ENCODE data around the gene TRPM1.

The TRPM1 gene

GRCh38 chr15:31037731-31038477 lies 63.6 kb downstream of the TRPM1 start:
- TF ChIP-seq GATA3 (IDR thresholded peaks at IDR 0.05; ENCODE audit: low read depth, low read length) = no peak

DNA sequence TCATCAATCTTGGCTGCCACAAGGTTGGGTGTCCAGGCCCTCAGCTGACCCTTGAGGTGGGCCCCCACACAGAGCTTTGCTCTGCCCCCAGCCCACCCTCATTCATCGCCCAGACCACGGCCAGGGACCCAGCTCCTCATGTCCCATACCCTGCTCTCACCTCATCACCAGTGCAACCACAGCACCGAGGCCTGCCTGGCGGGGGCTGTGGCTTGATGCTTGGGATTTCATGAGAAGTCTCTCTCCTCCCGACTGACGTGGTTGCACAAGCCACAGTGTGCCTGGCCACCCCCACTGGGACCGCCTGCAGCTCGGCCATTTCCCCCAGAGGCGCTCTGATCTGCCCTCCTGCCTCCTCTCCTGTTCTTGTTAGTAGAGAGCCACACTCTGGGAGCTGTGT lies 64.7 kb downstream of the TRPM1 start:
- TF ChIP-seq GATA3 (IDR thresholded peaks at IDR 0.05; ENCODE audit: low read depth, low read length) = no peak

DNA sequence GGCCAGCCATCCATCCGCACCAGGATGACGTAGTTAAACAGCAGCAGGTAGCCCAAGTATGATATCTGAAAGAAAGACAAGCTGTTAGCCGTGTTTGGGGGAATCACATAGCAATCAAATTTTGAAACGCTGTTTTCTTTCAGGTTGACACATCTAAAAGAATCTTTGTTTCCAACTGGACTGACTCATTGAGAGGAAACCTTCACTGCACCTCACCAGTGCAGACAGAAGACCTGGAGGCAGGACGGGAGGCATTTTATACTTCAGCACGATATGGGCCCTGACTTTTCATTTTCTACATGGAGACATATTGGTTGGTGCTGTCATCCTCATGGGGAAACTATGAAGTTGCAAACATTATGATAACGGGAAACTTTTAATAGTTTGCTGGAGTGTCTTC lies 65.9 kb downstream of the TRPM1 start:
- no peak for TF ChIP-seq GATA2 (IDR thresholded peaks at IDR 0.05; ENCODE audit: low read depth, low read length)
- TF ChIP-seq GATA3 (IDR thresholded peaks at IDR 0.05; ENCODE audit: low read depth, low read length) = no peak

GRCh38 chr15:31034152-31034551 lies 67.4 kb downstream of the TRPM1 start:
- TF ChIP-seq GATA3 (IDR thresholded peaks at IDR 0.05; ENCODE audit: low read depth, low read length) (no peak), GATA2 (IDR thresholded peaks at IDR 0.05; ENCODE audit: low read depth, low read length) (0 out of 2 replicates have a peak, but pooled peaks have one; percentile 18)

DNA sequence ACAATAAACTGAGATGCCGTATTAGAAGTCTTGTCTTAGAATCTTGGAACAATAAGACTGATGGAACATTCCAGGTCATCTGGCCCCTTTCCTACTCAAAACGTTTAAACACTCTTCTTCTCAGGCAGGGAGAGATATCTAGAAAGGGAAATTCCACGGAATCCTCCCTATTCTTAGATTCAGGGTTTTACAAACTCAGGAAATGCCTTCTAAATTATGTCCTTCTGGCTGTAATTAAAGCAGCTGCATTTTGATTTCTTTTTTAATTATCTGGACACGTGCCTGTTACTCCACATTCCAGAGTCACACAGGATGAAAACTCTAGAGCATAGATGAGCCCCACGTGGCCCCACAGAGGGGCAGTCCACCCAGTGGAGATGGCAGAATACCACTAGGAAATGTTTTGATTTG lies 68.6 kb downstream of the TRPM1 start:
- TF ChIP-seq GATA2 (IDR thresholded peaks at IDR 0.05; ENCODE audit: low read depth, low read length) (no peak), GATA3 (IDR thresholded peaks at IDR 0.05; ENCODE audit: low read depth, low read length) (no peak)

DNA sequence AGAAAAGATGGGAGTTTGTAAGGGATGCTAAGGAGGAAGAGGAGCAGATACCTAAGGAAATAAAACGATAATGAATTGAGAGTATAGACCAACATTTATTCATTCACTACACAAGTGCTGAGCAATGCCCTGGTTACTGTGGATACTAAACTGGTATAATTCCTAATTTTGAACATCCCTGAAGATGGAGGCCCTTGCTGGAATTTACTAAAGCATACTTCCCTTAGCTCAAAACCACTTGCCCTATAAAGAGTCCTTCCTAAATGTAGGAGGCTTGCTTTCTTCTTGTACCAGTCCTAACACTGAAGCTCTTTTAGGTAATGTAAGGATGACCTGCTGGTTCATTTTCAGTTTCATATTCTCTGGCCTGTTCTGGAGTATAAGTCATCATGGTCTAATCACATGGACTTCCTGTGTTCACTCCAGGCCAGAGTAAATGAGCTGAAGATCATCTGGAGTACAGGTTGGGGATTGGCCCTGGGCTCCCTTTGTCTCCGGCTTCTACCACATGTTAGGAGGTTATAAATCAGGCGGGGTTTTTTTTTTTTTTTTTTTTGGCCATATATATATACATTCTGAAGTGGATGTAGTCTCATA lies 70.0 kb downstream of the TRPM1 start:
- no peak for TF ChIP-seq GATA3 (IDR thresholded peaks at IDR 0.05; ENCODE audit: low read depth, low read length)
- no peak for TF ChIP-seq GATA2 (IDR thresholded peaks at IDR 0.05; ENCODE audit: low read depth, low read length)

- TF ChIP-seq GATA3 (IDR thresholded peaks at IDR 0.05; ENCODE audit: low read depth, low read length) = no peak
- TF ChIP-seq GATA2 (IDR thresholded peaks at IDR 0.05; ENCODE audit: low read depth, low read length) = no peak
Observed at GRCh38 chr15:31027910-31028578, 73.5 kb downstream of the TRPM1 start.

DNA sequence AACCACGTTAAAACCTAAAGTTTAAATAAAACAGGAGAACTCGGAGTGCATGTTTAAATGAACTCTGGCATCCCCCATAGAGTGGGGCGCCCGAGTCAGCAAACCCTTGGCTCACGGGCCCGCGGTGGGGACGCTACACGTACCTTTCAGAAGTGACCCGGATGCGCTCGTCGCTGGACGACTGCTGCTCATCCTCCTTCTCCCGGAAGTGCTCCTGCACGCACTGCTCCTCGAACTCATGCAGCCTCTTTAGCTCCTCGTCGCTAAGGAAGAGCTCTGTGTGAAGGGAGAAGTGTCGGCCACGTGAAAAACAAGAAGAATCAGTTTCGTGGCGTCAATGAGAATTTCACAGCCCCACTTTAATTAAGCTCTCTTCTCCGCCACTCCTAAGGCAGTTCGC lies 75.5 kb downstream of the TRPM1 start:
- no peak for TF ChIP-seq GATA3 (IDR thresholded peaks at IDR 0.05; ENCODE audit: low read depth, low read length)
- TF ChIP-seq GATA2 (IDR thresholded peaks at IDR 0.05; ENCODE audit: low read depth, low read length) = no peak

GRCh38 chr15:31024979-31025378 lies 76.5 kb downstream of the TRPM1 start:
- TF ChIP-seq GATA2 (IDR thresholded peaks at IDR 0.05; ENCODE audit: low read depth, low read length) = peak; percentile 96
- peak; percentile 89 for TF ChIP-seq GATA3 (IDR thresholded peaks at IDR 0.05; ENCODE audit: low read depth, low read length)

- no peak for TF ChIP-seq GATA2 (IDR thresholded peaks at IDR 0.05; ENCODE audit: low read depth, low read length)
Observed at GRCh38 chr15:31024330-31024729, 77.2 kb downstream of the TRPM1 start.

DNA sequence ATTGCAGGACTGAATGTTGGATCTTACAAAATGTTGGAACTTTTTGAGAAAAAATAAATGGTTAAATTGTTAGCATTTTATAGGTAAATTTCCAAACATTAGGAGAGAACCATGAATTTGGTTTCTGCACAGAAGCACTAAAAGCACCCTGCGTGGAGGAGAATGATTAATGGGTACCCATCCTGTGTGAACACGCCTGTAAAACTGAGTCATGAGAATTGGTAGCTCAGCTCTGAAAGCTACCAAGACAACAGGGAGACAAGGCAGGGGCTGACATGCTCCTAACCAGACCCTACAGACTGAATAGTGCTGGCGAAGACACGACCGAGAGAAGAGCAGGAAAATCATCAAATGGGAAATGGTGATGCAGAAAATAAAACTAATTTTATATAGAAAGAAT lies 77.7 kb downstream of the TRPM1 start:
- TF ChIP-seq GATA2 (IDR thresholded peaks at IDR 0.05; ENCODE audit: low read depth, low read length) = no peak
- TF ChIP-seq GATA3 (IDR thresholded peaks at IDR 0.05; ENCODE audit: low read depth, low read length) = no peak

- no peak for TF ChIP-seq GATA2 (IDR thresholded peaks at IDR 0.05; ENCODE audit: low read depth, low read length)
Observed at GRCh38 chr15:31021067-31021665, 80.4 kb downstream of the TRPM1 start.

DNA sequence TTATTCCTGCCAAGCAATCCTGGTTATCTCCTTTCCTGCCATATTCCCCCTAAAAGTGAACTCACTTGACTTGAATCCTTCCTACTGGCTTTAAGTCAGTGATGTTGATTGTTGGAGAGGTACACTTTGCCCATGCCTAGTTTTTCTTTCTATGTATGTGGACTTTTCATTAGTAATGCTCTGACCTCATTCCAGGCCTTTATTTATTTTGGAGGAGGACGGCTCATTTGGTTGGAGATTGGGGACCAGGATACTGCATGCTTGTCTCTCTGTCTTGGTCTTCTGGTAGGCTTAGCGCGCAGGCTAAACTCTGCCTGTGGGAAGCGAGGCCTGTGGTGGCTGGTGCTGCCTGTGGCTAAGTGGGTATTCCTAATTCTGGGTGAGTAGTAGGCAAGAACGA lies 81.0 kb downstream of the TRPM1 start:
- no peak for TF ChIP-seq GATA2 (IDR thresholded peaks at IDR 0.05; ENCODE audit: low read depth, low read length)
- no peak for TF ChIP-seq GATA3 (IDR thresholded peaks at IDR 0.05; ENCODE audit: low read depth, low read length)

GRCh38 chr15:31019986-31020385 lies 81.5 kb downstream of the TRPM1 start:
- TF ChIP-seq GATA3 (IDR thresholded peaks at IDR 0.05; ENCODE audit: low read depth, low read length) (no peak), GATA2 (IDR thresholded peaks at IDR 0.05; ENCODE audit: low read depth, low read length) (no peak)

- no peak for TF ChIP-seq GATA2 (IDR thresholded peaks at IDR 0.05; ENCODE audit: low read depth, low read length)
- no peak for TF ChIP-seq GATA3 (IDR thresholded peaks at IDR 0.05; ENCODE audit: low read depth, low read length)
Observed at GRCh38 chr15:31017311-31017710, 84.2 kb downstream of the TRPM1 start.
